ENCODE data around the gene MAPT. TPM values are rescaled to one million over a fixed set of nuclear protein-coding genes. Genes with fewer than 3 reads are reported as not detected.

MAPT gene
- total RNA-seq, 1 experiment from 2014 or later, result 0.03 TPM

- peaks cover 80% of the 10 kb centered on the region for H3K27me3 ChIP-seq (replicated peaks)
These were observed 23.9 kb upstream of the MAPT start for GRCh38 chr17:45870342-45870974.

GRCh38 chr17:45871718-45872117 is 22.6 kb upstream of the MAPT start:
- Histone ChIP-seq H3K4me1 (replicated peaks) (no peaks in the 10 kb centered on the region), H3K9me3 (replicated peaks) (no peaks in the 10 kb centered on the region), H3K4me3 (no peak overlapping the region), H3K27ac (no peak overlapping the region), H3K27me3 (replicated peaks) (peaks cover 80% of the 10 kb centered on the region), H3K36me3 (no peaks in the 10 kb centered on the region)
- no peak for DNase-seq (ENCODE audit: low read depth in 1 of 2, low spot score in 2 of 2)

More at GRCh38 chr17:45870342-45870974, 23.9 kb upstream of the MAPT start:
- DNase-seq (ENCODE audit: low read depth in 1 of 2, low spot score in 2 of 2), result no peak
- Histone ChIP-seq H3K4me3 (no peak overlapping the region), H3K36me3 (no peaks in the 10 kb centered on the region), H3K9me3 (replicated peaks) (no peaks in the 10 kb centered on the region), H3K4me1 (replicated peaks) (no peaks in the 10 kb centered on the region), H3K27ac (no peak overlapping the region)

- Histone ChIP-seq H3K4me3 (no peak overlapping the region), H3K4me1 (replicated peaks) (no peaks in the 10 kb centered on the region), H3K9me3 (replicated peaks) (no peaks in the 10 kb centered on the region), H3K36me3 (no peaks in the 10 kb centered on the region), H3K27ac (no peak overlapping the region), H3K27me3 (replicated peaks) (peaks cover 80% of the 10 kb centered on the region)
- no peak for DNase-seq (ENCODE audit: low read depth in 1 of 2, low spot score in 2 of 2)
These were observed 20.6 kb upstream of the MAPT start for GRCh38 chr17:45873728-45874127.

GRCh38 chr17:45874151-45874550 is 20.2 kb upstream of the MAPT start:
- no peak overlapping the region for H3K27ac ChIP-seq
- H3K4me1 ChIP-seq (replicated peaks), result no peaks in the 10 kb centered on the region
- DNase-seq (ENCODE audit: low read depth in 1 of 2, low spot score in 2 of 2), result no peak
- no peaks in the 10 kb centered on the region for H3K36me3 ChIP-seq
- H3K27me3 ChIP-seq (replicated peaks), result peaks cover 80% of the 10 kb centered on the region
- H3K4me3 ChIP-seq, result no peak overlapping the region
- no peaks in the 10 kb centered on the region for H3K9me3 ChIP-seq (replicated peaks)

GRCh38 chr17:45876539-45876938 is 17.8 kb upstream of the MAPT start:
- Histone ChIP-seq H3K4me1 (replicated peaks) (no peaks in the 10 kb centered on the region), H3K27me3 (replicated peaks) (peaks cover 77% of the 10 kb centered on the region), H3K36me3 (no peaks in the 10 kb centered on the region), H3K9me3 (replicated peaks) (no peaks in the 10 kb centered on the region), H3K27ac (no peak overlapping the region), H3K4me3 (no peak overlapping the region)
- no peak for DNase-seq (ENCODE audit: low read depth in 1 of 2, low spot score in 2 of 2)

GRCh38 chr17:45877467-45877866 is 16.9 kb upstream of the MAPT start:
- H3K27me3 ChIP-seq (replicated peaks), result peaks cover 68% of the 10 kb centered on the region
- no peak overlapping the region for H3K4me3 ChIP-seq
- H3K36me3 ChIP-seq, result no peaks in the 10 kb centered on the region

GRCh38 chr17:45883063-45883462 is 11.3 kb upstream of the MAPT start:
- Histone ChIP-seq H3K27me3 (replicated peaks) (peaks cover 22% of the 10 kb centered on the region), H3K4me1 (replicated peaks) (no peaks in the 10 kb centered on the region), H3K4me3 (no peak overlapping the region), H3K27ac (no peak overlapping the region), H3K9me3 (replicated peaks) (0 out of 2 replicates have a peak, but pooled peaks cover 5% of the 10 kb centered on the region), H3K36me3 (no peaks in the 10 kb centered on the region)
- DNase-seq (ENCODE audit: low read depth in 1 of 2, low spot score in 2 of 2), result no peak

More at GRCh38 chr17:45877467-45877866, 16.9 kb upstream of the MAPT start:
- Histone ChIP-seq H3K9me3 (replicated peaks) (no peaks in the 10 kb centered on the region), H3K27ac (no peak overlapping the region), H3K4me1 (replicated peaks) (no peaks in the 10 kb centered on the region)
- DNase-seq (ENCODE audit: low read depth in 1 of 2, low spot score in 2 of 2), result no peak

- DNase-seq (ENCODE audit: low read depth in 1 of 2, low spot score in 2 of 2), result no peak
- Histone ChIP-seq H3K36me3 (no peaks in the 10 kb centered on the region), H3K27me3 (replicated peaks) (peaks cover 32% of the 10 kb centered on the region)
These were observed 7.5 kb upstream of the MAPT start for GRCh38 chr17:45886852-45887251.

GRCh38 chr17:45888392-45888791 is 6.0 kb upstream of the MAPT start:
- Histone ChIP-seq H3K36me3 (no peaks in the 10 kb centered on the region), H3K4me3 (no peak overlapping the region), H3K27me3 (replicated peaks) (peaks cover 46% of the 10 kb centered on the region), H3K4me1 (replicated peaks) (no peaks in the 10 kb centered on the region), H3K9me3 (replicated peaks) (0 out of 2 replicates have a peak, but pooled peaks cover 5% of the 10 kb centered on the region), H3K27ac (no peak overlapping the region)
- no peak for DNase-seq (ENCODE audit: low read depth in 1 of 2, low spot score in 2 of 2)

More at GRCh38 chr17:45886852-45887251, 7.5 kb upstream of the MAPT start:
- Histone ChIP-seq H3K27ac (no peak overlapping the region), H3K9me3 (replicated peaks) (0 out of 2 replicates have a peak, but pooled peaks cover 5% of the 10 kb centered on the region), H3K4me1 (replicated peaks) (no peaks in the 10 kb centered on the region), H3K4me3 (no peak overlapping the region)

GRCh38 chr17:45889579-45889978 is 4.8 kb upstream of the MAPT start:
- Histone ChIP-seq H3K9me3 (replicated peaks) (0 out of 2 replicates have a peak, but pooled peaks cover 11% of the 10 kb centered on the region), H3K27me3 (replicated peaks) (peaks cover 56% of the 10 kb centered on the region), H3K27ac (no peak overlapping the region), H3K4me3 (no peak overlapping the region), H3K36me3 (no peaks in the 10 kb centered on the region), H3K4me1 (replicated peaks) (peaks cover 9% of the 10 kb centered on the region)
- no peak for DNase-seq (ENCODE audit: low read depth in 1 of 2, low spot score in 2 of 2)

- Histone ChIP-seq H3K27me3 (replicated peaks) (peaks cover 91% of the 10 kb centered on the region), H3K4me1 (replicated peaks) (peaks cover 19% of the 10 kb centered on the region)
These were observed 681 bp upstream of the MAPT start for GRCh38 chr17:45893725-45894021.

GRCh38 chr17:45895304-45895968 is 1.1 kb downstream of the MAPT start:
- peak in 1 of 2 experiments; percentile 26 for DNase-seq (ENCODE audit: low read depth in 1 of 2, low spot score in 2 of 2)

More at GRCh38 chr17:45893725-45894021, 681 bp upstream of the MAPT start:
- H3K27ac ChIP-seq, result no peak overlapping the region
- 0 out of 2 replicates have a peak, but pooled peaks cover 7% of the 10 kb centered on the region for H3K9me3 ChIP-seq (replicated peaks)
- H3K4me3 ChIP-seq, result peak overlapping the region; percentile 40
- H3K36me3 ChIP-seq, result no peaks in the 10 kb centered on the region
- DNase-seq (ENCODE audit: low read depth in 1 of 2, low spot score in 2 of 2), result no peak

GRCh38 chr17:45895969-45896785 is 1.8 kb downstream of the MAPT start:
- no peak for DNase-seq (ENCODE audit: low read depth in 1 of 2, low spot score in 2 of 2)
- peaks cover 19% of the 10 kb centered on the region for H3K4me1 ChIP-seq (replicated peaks)
- H3K9me3 ChIP-seq (replicated peaks), result 0 out of 2 replicates have a peak, but pooled peaks cover 7% of the 10 kb centered on the region
- no peak overlapping the region for H3K27ac ChIP-seq
- no peaks in the 10 kb centered on the region for H3K36me3 ChIP-seq
- H3K27me3 ChIP-seq (replicated peaks), result peaks cover 94% of the 10 kb centered on the region
- H3K4me3 ChIP-seq, result no peak overlapping the region

More at GRCh38 chr17:45895304-45895968, 1.1 kb downstream of the MAPT start:
- Histone ChIP-seq H3K27ac (no peak overlapping the region), H3K4me1 (replicated peaks) (peaks cover 19% of the 10 kb centered on the region), H3K4me3 (no peak overlapping the region), H3K27me3 (replicated peaks) (peaks cover 93% of the 10 kb centered on the region), H3K36me3 (no peaks in the 10 kb centered on the region), H3K9me3 (replicated peaks) (0 out of 2 replicates have a peak, but pooled peaks cover 7% of the 10 kb centered on the region)

All from SJSA1 (cell line).